ENCODE results near the gene IFIT1B.
"Not testable (repeated sequence)": the region's sequence is repeated elsewhere in the genome, so short reads cannot be mapped to it uniquely, and the experiment has no call there.

Gene IFIT1B

GRCh38 chr10:89384474-89385340 lies 6.9 kb downstream of the IFIT1B start:
- Histone ChIP-seq H3K9me3 (ENCODE audit: control insufficient read depth, insufficient read depth, low read length) (no peaks in the 10 kb centered on the region), H3K9ac (ENCODE audit: low read depth, low read length) (no peak overlapping the region), H3K36me3 (ENCODE audit: insufficient read depth, low read length) (no peaks in the 10 kb centered on the region), H3K4me1 (ENCODE audit: insufficient read depth, low read length) (no peaks in the 10 kb centered on the region)

- H3K9ac ChIP-seq (ENCODE audit: low read depth, low read length), result no peak overlapping the region
These were observed 10.9 kb downstream of the IFIT1B start for GRCh38 chr10:89388806-89389205.

GRCh38 chr10:89389254-89389653 lies 11.4 kb downstream of the IFIT1B start:
- Histone ChIP-seq H3K9ac (ENCODE audit: low read depth, low read length) (no peak overlapping the region), H3K36me3 (ENCODE audit: insufficient read depth, low read length) (no peaks in the 10 kb centered on the region), H3K4me1 (ENCODE audit: insufficient read depth, low read length) (peaks cover 7% of the 10 kb centered on the region), H3K9me3 (ENCODE audit: control insufficient read depth, insufficient read depth, low read length) (no peaks in the 10 kb centered on the region)

More at GRCh38 chr10:89388806-89389205, 10.9 kb downstream of the IFIT1B start:
- Histone ChIP-seq H3K4me1 (ENCODE audit: insufficient read depth, low read length) (peaks cover 7% of the 10 kb centered on the region), H3K9me3 (ENCODE audit: control insufficient read depth, insufficient read depth, low read length) (no peaks in the 10 kb centered on the region), H3K36me3 (ENCODE audit: insufficient read depth, low read length) (no peaks in the 10 kb centered on the region)

GRCh38 chr10:89390476-89391225 lies 12.8 kb downstream of the IFIT1B start:
- Histone ChIP-seq H3K9ac (ENCODE audit: low read depth, low read length) (no peak overlapping the region), H3K36me3 (ENCODE audit: insufficient read depth, low read length) (no peaks in the 10 kb centered on the region), H3K9me3 (ENCODE audit: control insufficient read depth, insufficient read depth, low read length) (no peaks in the 10 kb centered on the region), H3K4me1 (ENCODE audit: insufficient read depth, low read length) (peaks cover 7% of the 10 kb centered on the region)

- H3K9me3 ChIP-seq (ENCODE audit: control insufficient read depth, insufficient read depth, low read length); H3K36me3 ChIP-seq (ENCODE audit: insufficient read depth, low read length); H3K9ac ChIP-seq (ENCODE audit: low read depth, low read length); H3K4me1 ChIP-seq (ENCODE audit: insufficient read depth, low read length): not testable (repeated sequence)
These were observed 13.3 kb downstream of the IFIT1B start for GRCh38 chr10:89391226-89391576.

GRCh38 chr10:89391907-89392756 lies 14.3 kb downstream of the IFIT1B start, which contains the start of gene IFIT1:
IFIT1 (plus strand) TSS chr10:89392623; CDS start chr10:89392713, 90 bp downstream.
- Histone ChIP-seq H3K9me3 (ENCODE audit: control insufficient read depth, insufficient read depth, low read length) (no peaks in the 10 kb centered on the region), H3K36me3 (ENCODE audit: insufficient read depth, low read length) (no peaks in the 10 kb centered on the region), H3K4me1 (ENCODE audit: insufficient read depth, low read length) (peaks cover 7% of the 10 kb centered on the region), H3K9ac (ENCODE audit: low read depth, low read length) (peak within 1 kb of the TSS; percentile 83)

- H3K9ac ChIP-seq (ENCODE audit: low read depth, low read length), result peak overlapping the region; percentile 83; the same call in 1 of the 2 replicates
- 0 out of 2 replicates have a peak, but pooled peaks cover 2% of the 10 kb centered on the region for H3K9me3 ChIP-seq (ENCODE audit: control insufficient read depth, insufficient read depth, low read length)
- peaks cover 7% of the 10 kb centered on the region for H3K4me1 ChIP-seq (ENCODE audit: insufficient read depth, low read length)
- no peaks in the 10 kb centered on the region for H3K36me3 ChIP-seq (ENCODE audit: insufficient read depth, low read length)
These were observed 15.1 kb downstream of the IFIT1B start for GRCh38 chr10:89392974-89393373.

- Histone ChIP-seq H3K9ac (ENCODE audit: low read depth, low read length) (no peak overlapping the region), H3K4me1 (ENCODE audit: insufficient read depth, low read length) (peaks cover 7% of the 10 kb centered on the region), H3K36me3 (ENCODE audit: insufficient read depth, low read length) (no peaks in the 10 kb centered on the region), H3K9me3 (ENCODE audit: control insufficient read depth, insufficient read depth, low read length) (peaks cover 9% of the 10 kb centered on the region; the same call in 1 of the 2 replicates)
These were observed 16.0 kb downstream of the IFIT1B start for GRCh38 chr10:89393898-89394297.

GRCh38 chr10:89395141-89395540 lies 17.3 kb downstream of the IFIT1B start:
- peaks cover 7% of the 10 kb centered on the region for H3K4me1 ChIP-seq (ENCODE audit: insufficient read depth, low read length)
- peaks cover 9% of the 10 kb centered on the region; the same call in 1 of the 2 replicates for H3K9me3 ChIP-seq (ENCODE audit: control insufficient read depth, insufficient read depth, low read length)
- no peak overlapping the region for H3K9ac ChIP-seq (ENCODE audit: low read depth, low read length)
- H3K36me3 ChIP-seq (ENCODE audit: insufficient read depth, low read length), result no peaks in the 10 kb centered on the region

- no peaks in the 10 kb centered on the region for H3K36me3 ChIP-seq (ENCODE audit: insufficient read depth, low read length)
- H3K9ac ChIP-seq (ENCODE audit: low read depth, low read length), result no peak overlapping the region
- peaks cover 9% of the 10 kb centered on the region; the same call in 1 of the 2 replicates for H3K9me3 ChIP-seq (ENCODE audit: control insufficient read depth, insufficient read depth, low read length)
- peaks cover under 1% of the 10 kb centered on the region; the same call in 1 of the 2 replicates for H3K4me1 ChIP-seq (ENCODE audit: insufficient read depth, low read length)
These were observed 20.3 kb downstream of the IFIT1B start for GRCh38 chr10:89398003-89398749.

GRCh38 chr10:89399956-89400355 lies 22.1 kb downstream of the IFIT1B start:
- peaks cover 9% of the 10 kb centered on the region; the same call in 1 of the 2 replicates for H3K9me3 ChIP-seq (ENCODE audit: control insufficient read depth, insufficient read depth, low read length)
- no peak overlapping the region for H3K9ac ChIP-seq (ENCODE audit: low read depth, low read length)
- no peaks in the 10 kb centered on the region for H3K4me1 ChIP-seq (ENCODE audit: insufficient read depth, low read length)
- no peaks in the 10 kb centered on the region for H3K36me3 ChIP-seq (ENCODE audit: insufficient read depth, low read length)

GRCh38 chr10:89403043-89403442 lies 25.2 kb downstream of the IFIT1B start:
- peaks cover 6% of the 10 kb centered on the region; the same call in 1 of the 2 replicates for H3K9me3 ChIP-seq (ENCODE audit: control insufficient read depth, insufficient read depth, low read length)
- no peak overlapping the region for H3K9ac ChIP-seq (ENCODE audit: low read depth, low read length)
- no peaks in the 10 kb centered on the region for H3K4me1 ChIP-seq (ENCODE audit: insufficient read depth, low read length)
- H3K36me3 ChIP-seq (ENCODE audit: insufficient read depth, low read length), result no peaks in the 10 kb centered on the region
